Activated CD8-positive, alpha-beta memory T cell treated with anti-CD3 and anti-CD28 coated beads, Interleukin-2, amount 50 U/mL, for 48 hours (primary cell): ENCODE data around the gene USP48.
"Not testable (repeated sequence)": the region's sequence is repeated elsewhere in the genome, so short reads cannot be mapped to it uniquely, and the experiment has no call there.

Experiments
- DNase-seq: peaks from one replicate; pipeline ENCODE4 v3.0.0-alpha.2; 2020

The USP48 gene

GRCh38 chr1:21782868-21783678 is at the start of gene USP48:
USP48 (minus strand) TSS chr1:21783149; CDS start chr1:21782957, 192 bp downstream.
- peak; percentile 99 for DNase-seq

DNA sequence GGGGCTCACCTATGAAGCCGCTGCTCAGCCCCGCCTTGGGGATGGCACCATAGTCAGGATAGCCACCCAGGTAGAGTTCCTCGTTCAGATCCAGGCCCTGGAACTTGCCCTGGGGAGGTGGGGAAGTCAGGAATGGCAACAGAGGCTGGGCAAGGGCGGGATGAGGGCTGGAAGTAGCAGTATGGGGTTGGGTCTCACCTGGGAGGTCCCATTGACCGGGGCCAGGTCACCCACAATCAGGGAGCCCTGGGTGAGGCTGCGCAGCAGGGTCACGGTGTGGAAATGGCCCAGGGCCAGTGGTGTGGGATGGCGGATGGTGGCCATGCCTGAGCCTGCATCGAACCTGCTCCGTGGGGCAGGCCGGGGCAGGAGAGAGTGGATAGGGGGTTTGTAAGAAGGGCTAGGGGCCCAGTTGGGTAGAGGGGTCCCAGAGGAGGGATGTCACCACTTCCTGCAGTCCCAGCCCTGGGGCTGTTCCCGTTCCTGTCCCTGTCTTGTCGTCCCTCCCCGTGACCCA is 48.6 kb upstream of the USP48 start:
- DNase-seq = no peak

- no peak for DNase-seq
Measured at GRCh38 chr1:21830792-21831453, 48.0 kb upstream of the USP48 start.

DNA sequence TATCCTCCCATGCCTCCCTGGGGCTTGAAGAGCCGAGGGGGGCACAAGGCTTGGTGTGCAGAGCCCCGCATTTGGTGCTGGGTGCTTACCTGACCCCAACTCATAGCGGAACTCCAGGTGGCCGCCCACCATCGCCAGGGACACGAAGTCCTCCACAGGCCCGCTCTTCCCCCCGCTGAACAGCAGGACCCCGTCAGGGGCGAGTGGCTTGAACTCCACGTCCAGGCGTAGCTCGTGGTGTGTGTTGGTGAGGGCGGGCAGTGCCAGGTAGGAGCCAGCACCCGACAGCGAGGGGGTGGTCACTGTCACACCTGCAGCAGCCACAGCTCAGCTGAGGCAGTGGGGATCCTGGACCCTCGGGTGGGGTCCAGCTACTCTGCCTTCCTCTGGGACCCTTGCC is 46.3 kb upstream of the USP48 start:
- DNase-seq = no peak

DNA sequence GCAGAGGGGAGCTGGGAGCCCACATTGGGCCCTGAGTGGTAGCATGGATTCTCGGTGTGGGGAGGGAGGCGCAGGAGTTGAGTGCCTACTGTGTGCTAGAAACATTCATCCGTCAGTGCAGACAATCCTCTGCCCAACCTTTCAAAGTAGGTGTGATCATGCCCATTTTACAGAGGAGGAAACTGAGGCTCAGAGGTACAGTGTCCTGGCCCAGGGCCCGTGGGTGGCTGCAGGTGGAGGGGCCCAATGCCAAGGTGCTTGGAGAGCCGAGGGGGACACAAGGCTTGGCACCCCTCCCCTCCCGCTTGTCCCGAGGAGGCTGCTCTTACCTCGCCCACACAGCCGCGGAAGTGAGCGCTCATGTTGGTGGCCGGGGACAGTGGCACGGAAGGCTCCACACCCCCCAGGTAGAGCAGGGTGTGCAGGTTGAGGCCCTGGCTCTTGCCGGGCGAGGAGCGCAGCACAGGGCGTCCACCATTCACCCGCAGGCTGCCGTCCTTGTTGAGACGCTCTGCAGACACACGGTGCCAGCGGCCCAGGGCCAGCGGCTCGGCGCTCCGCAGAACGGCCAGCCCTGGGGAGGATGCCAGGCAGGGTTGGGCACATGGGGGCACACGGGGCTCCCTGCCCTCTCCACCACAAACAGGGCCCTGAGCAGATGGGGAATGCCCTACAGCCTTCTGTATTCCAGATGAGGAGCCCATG is 45.7 kb upstream of the USP48 start:
- no peak for DNase-seq

DNA sequence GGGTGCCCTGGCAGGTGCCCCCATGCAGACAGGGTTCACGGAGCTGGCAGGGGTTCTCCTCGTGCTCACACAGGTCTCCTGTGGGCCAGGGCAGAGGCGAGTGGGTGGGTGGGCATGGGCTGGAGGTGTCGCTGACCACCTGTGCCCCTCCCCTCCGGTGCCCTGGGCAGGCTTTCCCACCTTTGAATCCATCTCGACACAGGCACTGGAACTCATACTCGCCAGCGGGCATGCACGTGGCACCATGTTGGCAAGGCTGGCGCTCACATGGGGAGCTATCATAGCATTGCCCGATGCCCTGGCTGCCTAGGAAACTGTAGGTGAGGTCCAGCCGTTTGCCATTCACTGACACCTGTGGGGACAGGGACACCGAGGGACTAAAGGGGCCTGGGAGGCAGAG is 45.1 kb upstream of the USP48 start:
- no peak for DNase-seq

DNA sequence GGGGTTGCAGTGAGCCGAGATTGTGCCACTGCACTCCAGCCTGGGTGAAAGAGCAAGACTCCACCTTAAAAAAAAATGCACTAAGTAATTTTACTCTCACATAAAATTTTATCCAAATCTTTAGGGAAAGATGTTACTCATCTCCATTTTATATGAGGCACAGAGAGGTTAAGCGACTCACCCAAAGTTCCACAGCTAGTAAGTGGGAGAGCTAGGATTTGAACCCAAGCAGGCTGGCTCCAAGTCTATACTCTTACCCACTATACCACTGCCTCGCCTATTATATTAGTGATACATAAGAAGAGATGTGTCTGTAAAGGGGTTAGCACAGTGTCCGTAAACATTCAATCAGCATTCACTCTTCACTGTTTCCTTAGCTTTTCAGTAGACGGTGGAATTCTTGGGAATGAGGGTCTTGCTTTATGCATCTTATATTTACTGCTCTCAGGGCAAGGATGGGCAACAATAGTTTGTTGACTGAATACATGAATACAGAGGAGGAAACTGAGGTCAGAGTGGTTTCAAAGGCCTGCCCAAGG is 44.3 kb upstream of the USP48 start:
- no peak for DNase-seq

GRCh38 chr1:21826694-21827093 is 43.7 kb upstream of the USP48 start:
- not testable (repeated sequence) for DNase-seq

DNA sequence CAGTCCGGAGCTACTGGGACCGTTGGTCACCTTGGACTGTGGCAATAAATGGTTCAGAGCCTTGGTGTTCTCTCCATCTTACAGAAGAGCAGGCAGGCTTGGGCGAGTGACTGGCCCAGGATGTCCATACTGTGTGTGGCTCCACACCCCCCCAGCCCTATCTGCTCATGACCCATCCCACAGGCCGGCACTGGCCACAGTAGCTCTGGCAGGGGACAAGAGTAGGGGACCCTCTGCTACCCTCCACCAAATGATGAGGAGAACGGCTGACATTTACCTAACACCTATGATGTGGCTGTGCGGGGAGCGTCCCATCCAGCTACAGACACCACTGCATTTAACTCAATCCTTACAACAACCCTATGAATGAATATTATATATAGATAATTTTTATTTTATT is 42.4 kb upstream of the USP48 start:
- DNase-seq = no peak

DNA sequence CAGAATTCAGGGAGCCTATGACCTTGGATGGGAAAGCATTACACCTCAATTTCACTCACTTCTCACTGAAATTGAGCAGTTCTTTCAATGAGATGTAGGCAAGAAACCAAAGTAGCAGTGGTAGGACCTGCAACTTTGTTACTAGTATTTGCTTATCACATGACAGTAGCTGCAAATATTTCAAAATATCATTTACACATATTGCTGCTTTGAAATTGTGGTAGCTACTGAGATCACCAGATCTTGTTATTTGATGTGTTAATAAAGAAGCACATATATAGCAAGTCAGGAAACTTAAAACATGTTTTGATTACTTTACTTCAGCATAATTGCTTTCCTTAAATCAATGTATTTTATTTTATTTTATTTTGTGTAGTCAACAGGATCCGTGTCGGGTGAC is 42.0 kb upstream of the USP48 start:
- DNase-seq = no peak

GRCh38 chr1:21823980-21824702 is 41.2 kb upstream of the USP48 start:
- no peak for DNase-seq

GRCh38 chr1:21823206-21823979 is 40.4 kb upstream of the USP48 start:
- DNase-seq = no peak

GRCh38 chr1:21822349-21822748 is 39.4 kb upstream of the USP48 start:
- DNase-seq = no peak

DNA sequence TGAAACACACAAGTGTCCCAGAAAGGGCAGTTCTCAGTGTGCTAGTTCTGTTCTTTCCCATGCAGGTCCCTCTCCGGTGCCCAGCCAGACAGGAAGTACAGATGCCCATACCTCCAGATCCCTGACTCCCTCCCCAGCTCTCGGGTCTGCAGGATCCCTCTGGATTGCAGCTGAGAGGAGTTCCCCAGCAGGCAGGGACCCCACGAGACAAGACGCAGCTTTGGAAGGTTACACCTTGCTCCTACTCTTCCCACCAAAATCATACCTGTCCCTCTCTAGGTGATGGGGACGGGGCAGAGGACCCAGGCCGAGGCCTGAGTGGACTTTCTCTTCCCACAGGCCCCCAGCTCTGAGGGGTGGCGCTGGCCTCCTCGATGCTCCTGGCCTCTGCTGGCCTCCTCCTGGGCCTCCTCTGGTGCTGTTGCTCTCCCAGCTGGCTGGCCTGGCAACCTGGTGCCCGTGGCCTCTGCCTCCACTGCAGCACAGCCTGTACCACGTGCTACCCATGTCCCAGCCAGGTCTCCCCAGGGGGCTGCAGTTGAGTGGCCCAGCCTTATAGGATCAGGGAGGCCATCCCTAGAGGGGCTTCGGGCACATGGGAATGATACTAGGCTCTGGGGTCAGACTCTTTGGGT is 38.6 kb upstream of the USP48 start:
- DNase-seq = no peak

GRCh38 chr1:21820597-21821232 is 37.8 kb upstream of the USP48 start:
- DNase-seq = no peak

DNA sequence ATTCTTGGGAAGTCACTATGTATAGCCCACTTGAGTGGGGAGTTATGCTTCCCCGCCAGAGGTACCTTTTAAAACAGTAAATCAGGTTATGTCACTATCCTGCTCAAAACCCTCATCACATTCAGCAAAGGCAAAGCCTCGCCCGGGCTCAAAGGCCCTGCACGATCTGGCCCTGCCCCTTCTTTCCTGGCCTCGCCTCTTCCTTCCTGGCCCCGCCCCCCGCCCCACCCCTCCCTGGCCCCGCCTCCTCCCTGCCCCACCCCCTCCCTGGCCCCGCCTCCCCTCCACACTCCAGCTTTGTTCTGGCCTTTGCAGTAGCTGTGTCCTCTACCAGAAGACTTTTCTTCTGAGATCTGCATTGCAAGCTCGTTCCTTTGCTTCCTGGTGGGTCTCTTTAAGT is 35.7 kb upstream of the USP48 start:
- peak; percentile 72 for DNase-seq

DNA sequence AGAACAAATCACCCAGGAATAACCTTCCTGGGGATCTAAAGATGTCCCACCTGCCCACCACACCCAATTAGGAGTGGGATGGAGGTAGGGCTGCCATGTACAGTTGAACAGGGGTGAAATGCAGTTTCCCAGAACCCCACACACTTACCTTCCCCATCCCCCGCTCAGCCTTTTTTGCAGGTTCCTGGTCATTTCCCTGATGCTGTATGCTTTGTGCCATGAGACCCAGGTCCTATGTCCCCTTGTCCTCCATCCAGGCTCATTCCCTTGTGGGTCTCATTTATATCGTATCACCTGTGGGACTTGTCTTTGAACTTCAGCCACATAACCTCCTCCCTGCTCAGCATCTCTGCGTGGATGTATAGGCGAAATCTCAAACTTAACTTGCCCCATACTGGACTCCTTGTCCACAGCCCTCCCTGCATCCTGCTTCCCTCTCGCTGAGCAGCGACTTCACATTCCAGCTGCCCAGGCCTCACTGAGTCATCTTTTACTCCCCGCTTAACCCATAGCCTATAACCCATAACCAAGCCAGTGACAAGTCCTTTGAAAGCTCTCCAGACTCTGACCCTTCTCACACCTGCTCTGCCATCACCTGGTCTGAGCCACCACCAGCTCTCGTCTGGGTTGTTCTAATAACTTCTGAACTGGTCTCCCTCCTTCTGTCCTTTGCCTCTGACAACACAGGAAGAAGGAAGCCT is 33.8 kb upstream of the USP48 start:
- DNase-seq = no peak

DNA sequence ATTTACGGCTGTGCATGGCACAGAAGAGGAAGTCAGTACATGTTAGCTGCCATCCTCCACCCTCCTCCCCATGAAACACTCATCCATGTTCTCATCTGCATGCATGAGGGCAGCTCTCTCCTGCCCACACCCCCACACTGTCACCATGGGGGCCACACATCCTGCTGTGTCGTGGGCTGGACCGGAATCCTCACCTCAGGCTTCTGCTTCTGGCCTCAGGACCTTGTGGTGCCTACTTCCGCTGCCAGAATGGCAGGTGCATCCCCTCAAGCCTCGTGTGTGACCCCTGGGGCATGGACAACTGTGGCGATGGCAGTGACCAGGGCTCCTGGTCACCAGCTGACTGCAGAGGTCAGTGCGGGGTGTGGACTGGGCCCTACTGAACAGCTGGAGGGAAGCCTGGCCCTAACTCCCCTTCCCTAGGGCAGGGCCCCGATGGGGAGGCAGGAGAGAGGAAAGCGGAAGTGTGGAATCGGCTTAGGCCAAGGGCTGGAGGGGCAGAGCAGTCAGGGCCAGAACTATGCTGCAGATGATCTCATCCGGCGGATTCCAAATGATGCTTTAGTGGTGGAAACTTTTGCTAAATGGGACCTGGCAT is 32.9 kb upstream of the USP48 start:
- no peak for DNase-seq

GRCh38 chr1:21814981-21815582 is 32.1 kb upstream of the USP48 start:
- no peak for DNase-seq
